Keratinocyte (primary cell): ENCODE data around the gene SMCHD1.

Experiments
- EZH2 ChIP-seq: IDR thresholded peaks from one replicate; pipeline ENCODE4 v1.6.1; 2012; ENCODE audit warnings: inconsistent platforms, mild to moderate bottlenecking, low read length, moderate library complexity
- TF ChIP-seq, protein P1 (sequence below), 3 experiments: IDR thresholded peaks in 1 of 3; conservative IDR thresholded peaks in 1 of 3; optimal IDR thresholded peaks in 1 of 3; 2 replicates in 2 of 3; 3 replicates in 1 of 3; pipeline versions ENCODE3 to v1.5.1; 2011; ENCODE audit warnings: low read length in 3 of 3, mild to moderate bottlenecking in 3 of 3, moderate library complexity in 2 of 3, control low read depth in 1 of 3, inconsistent platforms in 1 of 3; ENCODE audit not compliant: insufficient read depth in 2 of 3; ENCODE audit errors: extremely low read depth in 1 of 3

DNA sequence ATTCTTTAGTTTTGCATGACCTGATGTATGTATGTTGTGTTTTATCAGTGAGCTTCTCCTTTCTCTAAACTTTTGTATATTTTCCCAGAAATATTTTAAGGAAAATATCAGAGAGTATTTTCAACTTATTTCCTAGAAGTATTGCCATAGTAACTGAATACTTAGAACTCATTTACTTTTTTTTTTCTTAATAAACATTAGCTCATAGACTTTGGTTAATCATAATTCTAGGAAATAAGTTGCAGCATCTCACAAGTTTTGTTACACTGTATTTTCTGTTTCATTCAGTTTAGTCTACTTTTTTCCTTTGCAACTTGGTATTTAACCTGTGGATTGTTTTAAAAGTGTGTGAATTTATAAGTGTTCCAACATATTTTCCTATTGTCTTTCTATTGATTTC lies 27.5 kb downstream of the SMCHD1 start:
- TF ChIP-seq, protein P1, sequence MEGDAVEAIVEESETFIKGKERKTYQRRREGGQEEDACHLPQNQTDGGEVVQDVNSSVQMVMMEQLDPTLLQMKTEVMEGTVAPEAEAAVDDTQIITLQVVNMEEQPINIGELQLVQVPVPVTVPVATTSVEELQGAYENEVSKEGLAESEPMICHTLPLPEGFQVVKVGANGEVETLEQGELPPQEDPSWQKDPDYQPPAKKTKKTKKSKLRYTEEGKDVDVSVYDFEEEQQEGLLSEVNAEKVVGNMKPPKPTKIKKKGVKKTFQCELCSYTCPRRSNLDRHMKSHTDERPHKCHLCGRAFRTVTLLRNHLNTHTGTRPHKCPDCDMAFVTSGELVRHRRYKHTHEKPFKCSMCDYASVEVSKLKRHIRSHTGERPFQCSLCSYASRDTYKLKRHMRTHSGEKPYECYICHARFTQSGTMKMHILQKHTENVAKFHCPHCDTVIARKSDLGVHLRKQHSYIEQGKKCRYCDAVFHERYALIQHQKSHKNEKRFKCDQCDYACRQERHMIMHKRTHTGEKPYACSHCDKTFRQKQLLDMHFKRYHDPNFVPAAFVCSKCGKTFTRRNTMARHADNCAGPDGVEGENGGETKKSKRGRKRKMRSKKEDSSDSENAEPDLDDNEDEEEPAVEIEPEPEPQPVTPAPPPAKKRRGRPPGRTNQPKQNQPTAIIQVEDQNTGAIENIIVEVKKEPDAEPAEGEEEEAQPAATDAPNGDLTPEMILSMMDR (optimal IDR thresholded peaks at IDR 0.05 in 1 of 3, IDR thresholded peaks at IDR 0.05 in 1 of 3, conservative IDR thresholded peaks at IDR 0.05 in 1 of 3; ENCODE audit: extremely low read depth in 1 of 3, insufficient read depth in 2 of 3, low read length in 3 of 3), result no peak
- no peak for TF ChIP-seq EZH2
